Neuronal stem cell (in vitro differentiated cells): ENCODE data around the gene MYH7B. TPM values are rescaled to one million over a fixed set of nuclear protein-coding genes. Genes with fewer than 3 reads are reported as not detected.

Experiments
- DNase-seq: peaks from one replicate; pipeline ENCODE4 v3.0.0-alpha.2; 2013; ENCODE audit warnings: low spot score
- H2AFZ ChIP-seq: one replicate; pipeline ENCODE4 v1.6.1; 2013; ENCODE audit warnings: mild to moderate bottlenecking, low read length, inconsistent platforms
- H2AK5ac ChIP-seq: 2 replicates; pipeline ENCODE4 v1.6.1; 2013; ENCODE audit warnings: low read depth, mild to moderate bottlenecking, inconsistent platforms, low read length, moderate library complexity, mixed read lengths
- H2BK120ac ChIP-seq: 2 replicates; pipeline ENCODE4 v1.6.1; 2013; ENCODE audit warnings: low read depth, mild to moderate bottlenecking, inconsistent platforms, low read length, moderate library complexity, mixed read lengths
- H2BK12ac ChIP-seq: one replicate; pipeline ENCODE4 v1.6.1; 2013; ENCODE audit warnings: low read length, inconsistent platforms
- H2BK15ac ChIP-seq: 2 replicates; pipeline ENCODE4 v1.6.1; 2013; ENCODE audit warnings: mild to moderate bottlenecking, low read length, inconsistent platforms, mixed read lengths
- H2BK5ac ChIP-seq: one replicate; pipeline ENCODE4 v1.6.1; 2013; ENCODE audit warnings: inconsistent platforms, mild to moderate bottlenecking, low read length, moderate library complexity
- H3K14ac ChIP-seq: one replicate; pipeline ENCODE4 v1.6.1; 2013; ENCODE audit warnings: low read length, inconsistent platforms
- H3K18ac ChIP-seq: 2 replicates; pipeline ENCODE4 v1.6.1; 2013; ENCODE audit warnings: low read length, inconsistent platforms
- H3K23ac ChIP-seq: 2 replicates; pipeline ENCODE4 v1.6.1; 2013; ENCODE audit warnings: low read depth, mild to moderate bottlenecking, mixed read lengths, low read length, inconsistent platforms; ENCODE audit not compliant: poor library complexity
- H3K27ac ChIP-seq: replicated peaks from 3 replicates; pipeline ENCODE4 v1.5.1; 2013; ENCODE audit warnings: low read length, inconsistent platforms
- H3K27me3 ChIP-seq, 3 experiments: 2 replicates each; pipeline ENCODE4 v1.6.1; 2013; ENCODE audit warnings: low read length in 3 of 3, mild to moderate bottlenecking in 2 of 3, inconsistent platforms in 1 of 3, low read depth in 1 of 3, mixed read lengths in 1 of 3, moderate library complexity in 1 of 3; ENCODE audit not compliant: control insufficient read depth in 3 of 3, insufficient read depth in 3 of 3
- H3K36me3 ChIP-seq, 2 donors: replicated peaks in 1 of 2; 2 replicates each; pipeline ENCODE4 v1.6.1; 2013; ENCODE audit warnings: low read length in 2 of 2; ENCODE audit not compliant: control insufficient read depth in 2 of 2, insufficient read depth in 2 of 2
- H3K4ac ChIP-seq: 2 replicates; pipeline ENCODE4 v1.6.1; 2013; ENCODE audit warnings: inconsistent platforms, mild to moderate bottlenecking, low read length, moderate library complexity
- H3K4me1 ChIP-seq, 2 donors: 1 replicate in 1 of 2; 2 replicates in 1 of 2; pipeline ENCODE4 v1.6.1; 2013; ENCODE audit warnings: low read length in 2 of 2, low read depth in 1 of 2; ENCODE audit not compliant: control insufficient read depth in 2 of 2, insufficient read depth in 1 of 2
- H3K4me2 ChIP-seq: one replicate; pipeline ENCODE4 v1.6.1; 2013; ENCODE audit warnings: mild to moderate bottlenecking, low read length, inconsistent platforms; ENCODE audit not compliant: insufficient read depth, poor library complexity, severe bottlenecking
- H3K4me3 ChIP-seq, 2 donors: 2 replicates each; pipeline ENCODE4 v1.5.1; 2013; ENCODE audit warnings: low read length in 2 of 2, mild to moderate bottlenecking in 2 of 2, inconsistent platforms in 1 of 2, moderate library complexity in 1 of 2
- H3K79me1 ChIP-seq: one replicate; pipeline ENCODE4 v1.6.1; 2013; ENCODE audit warnings: low read depth, mild to moderate bottlenecking, inconsistent platforms, low read length, moderate library complexity
- H3K9ac ChIP-seq: one replicate; pipeline ENCODE4 v1.6.1; 2013; ENCODE audit warnings: mild to moderate bottlenecking, low read depth, low read length, inconsistent platforms; ENCODE audit not compliant: poor library complexity
- H3K9me3 ChIP-seq, 2 donors: replicated peaks in 1 of 2; 2 replicates each; pipeline versions ENCODE3 to v1.6.1; 2013; ENCODE audit warnings: low read length in 2 of 2, mild to moderate bottlenecking in 2 of 2, inconsistent platforms in 1 of 2, low read depth in 1 of 2, mixed read lengths in 1 of 2, moderate library complexity in 1 of 2; ENCODE audit not compliant: control insufficient read depth in 2 of 2, insufficient read depth in 1 of 2
- H4K8ac ChIP-seq: one replicate; pipeline ENCODE4 v1.6.1; 2013; ENCODE audit warnings: low read depth, mild to moderate bottlenecking, inconsistent platforms, low read length, moderate library complexity
- H4K91ac ChIP-seq: one replicate; pipeline ENCODE4 v1.6.1; 2013; ENCODE audit warnings: low read length, low read depth, mild to moderate bottlenecking, inconsistent platforms; ENCODE audit not compliant: poor library complexity
- WGBS, 2 donors: extraction: QIAGEN DNeasy Blood & Tissue Kit; methylation state at CpG; one replicate each; pipeline ENCODE4 v1.1.7; 2013; ENCODE audit warnings: missing lambda C conversion rate in 2 of 2, mixed read lengths in 1 of 2; ENCODE audit not compliant: insufficient read length in 2 of 2, insufficient replicate concordance in 1 of 2; ENCODE audit errors: extremely low coverage in 2 of 2; 5-methylcytosine and 5-hydroxymethylcytosine counted together
- polyA plus RNA-seq, 2 experiments: library from polyadenylated mRNA; stranded (reverse); fragments of 200-250 nt; gene quantifications; one replicate each; pipeline ENCODE4 v1.2.3, GENCODE V29; 2013

The MYH7B gene
- polyA plus RNA-seq (2013, experiment 1 of 2): 0.35 TPM
- polyA plus RNA-seq (2013, experiment 2 of 2): 0.42 TPM

GRCh38 chr20:34955231-34956040, at the start of gene MYH7B, which contains the start of gene GSS:
Gene MYH7B, plus strand, starts transcription at chr20:34955868. Its CDS starts 22,138 bp downstream, at chr20:34978006.
Gene GSS, minus strand, starts transcription at chr20:34955806. Its CDS starts 3,954 bp downstream, at chr20:34951852.
- peak; percentile 99 for DNase-seq
- Histone ChIP-seq H3K27me3 (no peaks in the 10 kb centered on the region), H3K23ac (peak within 1 kb of the TSS; percentile 95), H3K27ac (peak within 1 kb of the TSS; percentile 83), H2AK5ac (peak within 1 kb of the TSS; percentile 65), H2AFZ (peak within 1 kb of the TSS; percentile 96), H3K4ac (no peak within 1 kb of the TSS), H3K36me3 (peaks cover 1 to 10% of the 10 kb centered on the region in 2 donors), H3K79me1 (no peaks in the 10 kb centered on the region), H3K18ac (peak within 1 kb of the TSS; percentile 88), H3K4me1 (peaks cover 3 to 12% of the 10 kb centered on the region in 2 donors), H3K9ac (peak within 1 kb of the TSS; percentile 91), H2BK5ac (peak within 1 kb of the TSS; percentile 54), H3K4me2 (peak within 1 kb of the TSS; percentile 68), H4K8ac (peak within 1 kb of the TSS; percentile 29), H3K14ac (no peak within 1 kb of the TSS), H2BK15ac (no peak within 1 kb of the TSS), H3K9me3 (peaks cover 2 to 7% of the 10 kb centered on the region in 2 donors), H2BK12ac (no peak within 1 kb of the TSS), H3K4me3 (peak within 1 kb of the TSS; percentile 66 to 88), H2BK120ac (peak within 1 kb of the TSS; percentile 89), H4K91ac (no peak within 1 kb of the TSS)
- no CpG with 5 or more reads among the region's 62 CpGs for WGBS, 2 donors

GRCh38 chr20:34907616-34908469, 47.8 kb upstream of the MYH7B start:
- Histone ChIP-seq H3K4me3 (no peak overlapping the region), H2BK12ac (no peak overlapping the region), H3K9me3 (peaks cover 0 to 1% of the 10 kb centered on the region in 2 donors), H3K4me2 (no peak overlapping the region), H3K79me1 (no peaks in the 10 kb centered on the region), H4K91ac (no peak overlapping the region), H2AFZ (no peak overlapping the region), H3K27ac (no peak overlapping the region), H3K14ac (no peak overlapping the region), H4K8ac (no peak overlapping the region), H2BK120ac (no peak overlapping the region), H3K27me3 (no peaks in the 10 kb centered on the region), H3K4ac (no peak overlapping the region), H2AK5ac (no peak overlapping the region), H3K36me3 (no peaks in the 10 kb centered on the region), H2BK15ac (no peak overlapping the region), H3K9ac (no peak overlapping the region), H3K18ac (no peak overlapping the region), H3K4me1 (no peaks in the 10 kb centered on the region), H2BK5ac (no peak overlapping the region), H3K23ac (no peak overlapping the region)
- no CpG with 5 or more reads among the region's 7 CpGs for WGBS, 2 donors
- no peak for DNase-seq

- Histone ChIP-seq H2BK120ac (no peak overlapping the region), H2BK5ac (no peak overlapping the region), H3K27ac (no peak overlapping the region), H3K23ac (no peak overlapping the region), H3K36me3 (peaks cover 1 to 19% of the 10 kb centered on the region in 2 donors), H2BK12ac (no peak overlapping the region), H3K27me3 (no peaks in the 10 kb centered on the region), H3K9ac (no peak overlapping the region), H3K4me1 (no peaks in the 10 kb centered on the region), H2AFZ (no peak overlapping the region), H4K91ac (no peak overlapping the region), H3K4me2 (no peak overlapping the region), H3K79me1 (peaks cover 2% of the 10 kb centered on the region), H4K8ac (no peak overlapping the region), H3K9me3 (no peaks in the 10 kb centered on the region), H3K18ac (no peak overlapping the region), H2BK15ac (no peak overlapping the region), H3K4ac (no peak overlapping the region), H3K4me3 (no peak overlapping the region), H2AK5ac (no peak overlapping the region), H3K14ac (no peak overlapping the region)
- DNase-seq: no peak
- no CpG with 5 or more reads among the region's 4 CpGs for WGBS, 2 donors
These were observed 40.5 kb upstream of the MYH7B start for GRCh38 chr20:34915131-34915530.
